ENCODE measurements around the gene UBE2O.

DNA sequence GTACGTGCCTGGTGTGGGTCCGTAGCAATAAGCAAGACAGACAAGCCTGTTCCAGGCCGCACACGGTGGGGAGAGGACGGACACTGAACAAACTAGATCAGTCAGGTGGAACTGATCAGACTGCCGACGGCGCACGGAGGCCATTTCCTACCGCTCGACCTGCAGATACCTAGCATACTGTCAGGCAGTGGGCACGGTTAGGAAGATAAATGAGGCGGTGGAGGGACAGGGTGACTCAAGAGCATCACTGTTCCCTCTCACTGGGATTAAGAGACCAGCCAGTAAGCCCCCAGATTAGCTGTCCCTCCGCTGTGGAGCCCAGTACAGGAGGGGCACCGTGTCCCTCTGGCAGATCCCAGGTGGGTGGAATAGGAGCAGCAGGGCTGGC, 19.3 kb upstream of the UBE2O start:
- TF ChIP-seq, protein P1, sequence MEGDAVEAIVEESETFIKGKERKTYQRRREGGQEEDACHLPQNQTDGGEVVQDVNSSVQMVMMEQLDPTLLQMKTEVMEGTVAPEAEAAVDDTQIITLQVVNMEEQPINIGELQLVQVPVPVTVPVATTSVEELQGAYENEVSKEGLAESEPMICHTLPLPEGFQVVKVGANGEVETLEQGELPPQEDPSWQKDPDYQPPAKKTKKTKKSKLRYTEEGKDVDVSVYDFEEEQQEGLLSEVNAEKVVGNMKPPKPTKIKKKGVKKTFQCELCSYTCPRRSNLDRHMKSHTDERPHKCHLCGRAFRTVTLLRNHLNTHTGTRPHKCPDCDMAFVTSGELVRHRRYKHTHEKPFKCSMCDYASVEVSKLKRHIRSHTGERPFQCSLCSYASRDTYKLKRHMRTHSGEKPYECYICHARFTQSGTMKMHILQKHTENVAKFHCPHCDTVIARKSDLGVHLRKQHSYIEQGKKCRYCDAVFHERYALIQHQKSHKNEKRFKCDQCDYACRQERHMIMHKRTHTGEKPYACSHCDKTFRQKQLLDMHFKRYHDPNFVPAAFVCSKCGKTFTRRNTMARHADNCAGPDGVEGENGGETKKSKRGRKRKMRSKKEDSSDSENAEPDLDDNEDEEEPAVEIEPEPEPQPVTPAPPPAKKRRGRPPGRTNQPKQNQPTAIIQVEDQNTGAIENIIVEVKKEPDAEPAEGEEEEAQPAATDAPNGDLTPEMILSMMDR (conservative IDR thresholded peaks at IDR 0.05; ENCODE audit: low read length) = no peak
- TF ChIP-seq EZH2phosphoT487 (IDR thresholded peaks at IDR 0.05; ENCODE audit: borderline replicate concordance, low read depth, low read length) = no peak
